Stimulated activated CD4-positive, alpha-beta T cell treated with anti-CD3 and anti-CD28 coated beads, Interleukin-4, amount 100 ng/mL, for 4 hours (primary cell): ENCODE results near the gene PPA1.
"Not testable (repeated sequence)": the region's sequence is repeated elsewhere in the genome, so short reads cannot be mapped to it uniquely, and the experiment has no call there.

Source experiments
- DNase-seq, 2 experiments: peaks; one replicate each; pipeline ENCODE4 v3.0.0-alpha.2; 2020

PPA1 gene

DNA sequence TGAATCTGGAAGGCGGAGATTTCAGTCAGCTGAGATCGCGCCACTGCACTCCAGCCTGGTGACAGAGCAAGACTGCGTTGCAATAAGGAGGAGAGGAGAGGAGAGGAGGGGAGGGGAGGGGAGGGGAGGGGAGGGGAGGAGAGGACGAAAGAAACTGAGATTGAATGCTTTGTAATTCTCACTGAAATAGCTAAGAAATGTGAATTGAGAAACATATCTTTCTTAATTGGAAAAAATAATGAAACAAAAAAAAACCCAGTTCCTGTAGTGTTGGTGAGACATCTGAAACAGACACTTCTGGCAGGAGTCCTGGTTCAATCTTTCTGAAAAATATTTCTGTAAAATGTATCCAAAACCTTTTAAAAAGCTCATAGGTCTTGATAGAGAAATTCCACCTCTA is 26.5 kb downstream of the PPA1 start:
- no peak for DNase-seq

DNA sequence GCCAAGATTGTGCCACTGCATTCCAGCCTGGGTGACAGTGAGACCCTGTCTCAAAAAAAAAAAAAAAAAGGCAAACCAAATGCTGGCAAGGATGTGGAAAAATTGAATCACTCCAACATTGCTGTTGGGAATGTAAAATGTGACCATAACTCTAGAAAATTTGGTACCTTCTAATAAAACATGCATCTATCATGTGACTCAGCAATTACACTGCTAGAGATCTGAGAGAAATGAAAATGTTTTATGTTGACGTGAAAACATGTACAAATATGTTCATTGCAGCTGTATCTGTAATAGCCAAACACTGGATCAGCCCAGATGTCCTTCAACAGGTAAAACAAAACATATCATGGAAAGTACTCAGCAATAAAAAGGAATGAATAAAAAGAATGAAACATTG is 32.1 kb downstream of the PPA1 start:
- DNase-seq, result no peak

DNA sequence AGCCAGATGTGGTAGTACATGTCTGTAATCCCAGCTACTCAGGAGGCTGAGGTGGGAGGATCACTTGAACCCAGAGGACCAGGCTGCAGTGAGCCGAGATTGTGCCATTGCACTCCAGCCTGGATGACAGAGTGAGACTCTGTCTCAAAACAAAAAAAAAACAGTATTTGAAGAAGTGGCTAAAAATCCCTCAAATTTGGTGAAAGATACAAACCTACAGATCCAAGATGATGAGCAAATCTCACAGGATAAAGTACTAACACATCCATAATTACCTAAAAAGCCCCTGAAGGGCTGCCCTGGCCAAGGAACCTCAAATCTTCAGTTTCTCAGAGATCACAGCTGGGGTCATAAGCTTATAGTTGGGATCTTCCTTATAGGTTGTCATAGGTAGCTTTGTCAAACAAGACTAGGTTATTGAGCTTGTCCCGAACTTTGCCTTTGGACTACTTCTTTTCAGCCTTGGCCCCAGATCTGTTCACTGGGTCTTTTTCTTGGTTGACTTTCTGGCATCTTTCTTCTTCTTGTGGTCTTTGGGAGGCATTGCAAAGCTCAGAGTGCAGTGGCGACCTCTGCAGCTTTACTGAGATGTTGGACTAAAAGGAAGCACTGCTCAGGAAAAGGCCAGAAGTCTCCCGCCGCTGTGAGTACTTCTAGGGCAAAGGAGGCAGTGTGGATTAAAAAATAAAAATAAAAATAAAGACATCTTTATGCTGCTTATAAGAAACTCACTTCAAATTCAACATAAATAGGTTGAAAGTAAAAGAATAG is 34.3 kb downstream of the PPA1 start:
- no peak for DNase-seq

DNA sequence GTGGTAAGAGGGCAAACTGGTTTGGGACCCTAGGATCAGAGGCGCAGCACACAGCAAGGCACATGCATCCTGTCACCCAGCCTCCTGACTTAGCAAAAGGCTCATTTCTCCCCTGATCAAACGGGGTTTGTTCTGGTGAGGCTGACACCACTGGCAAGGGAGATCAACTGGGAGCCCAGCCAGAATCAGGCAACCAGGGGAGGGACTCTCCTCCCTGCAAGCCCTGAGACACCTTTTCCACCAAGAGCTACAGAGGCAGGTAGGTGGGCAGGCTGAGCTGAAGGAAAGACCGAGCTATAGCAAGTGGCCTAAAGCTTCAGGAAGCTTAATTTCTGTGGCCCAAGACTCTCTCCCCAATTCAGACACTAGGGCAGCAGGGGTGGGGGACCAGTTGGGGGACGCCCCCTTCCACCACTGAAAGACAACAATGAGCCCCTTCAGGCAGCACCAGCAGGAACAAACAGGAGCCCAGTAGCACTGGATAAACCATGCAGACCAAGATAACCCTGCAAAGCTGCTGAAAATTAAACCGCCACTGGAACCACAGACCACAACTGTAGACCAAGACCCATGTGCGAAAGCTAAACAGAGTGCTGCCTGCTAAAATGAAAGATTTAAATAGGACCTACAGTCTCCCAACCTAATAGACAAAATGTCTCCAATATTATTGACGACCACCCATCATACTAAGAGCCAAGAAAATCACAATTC is 35.8 kb downstream of the PPA1 start:
- no peak for DNase-seq

DNA sequence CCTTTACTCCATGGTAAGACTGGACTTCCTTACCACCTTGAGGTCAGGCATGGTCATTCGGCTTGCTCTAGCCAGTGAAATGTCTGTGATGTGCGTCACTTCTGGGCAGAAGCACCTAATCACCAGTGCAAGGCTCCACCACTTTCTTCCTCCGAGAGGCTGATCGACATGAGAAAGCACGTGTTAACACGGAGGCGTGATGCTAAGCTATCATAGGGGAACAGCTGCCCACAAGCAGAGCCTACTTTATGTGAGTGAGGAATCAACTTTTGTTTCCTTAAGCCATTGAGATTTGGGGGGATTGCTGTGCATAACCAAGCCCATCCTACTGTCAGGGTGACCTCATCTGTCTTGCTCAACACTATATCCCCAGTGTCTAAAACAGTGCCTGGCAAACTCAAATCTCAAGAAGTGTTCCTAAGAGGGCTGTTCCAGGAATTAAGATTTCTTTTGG is 39.8 kb downstream of the PPA1 start:
- no peak for DNase-seq

DNA sequence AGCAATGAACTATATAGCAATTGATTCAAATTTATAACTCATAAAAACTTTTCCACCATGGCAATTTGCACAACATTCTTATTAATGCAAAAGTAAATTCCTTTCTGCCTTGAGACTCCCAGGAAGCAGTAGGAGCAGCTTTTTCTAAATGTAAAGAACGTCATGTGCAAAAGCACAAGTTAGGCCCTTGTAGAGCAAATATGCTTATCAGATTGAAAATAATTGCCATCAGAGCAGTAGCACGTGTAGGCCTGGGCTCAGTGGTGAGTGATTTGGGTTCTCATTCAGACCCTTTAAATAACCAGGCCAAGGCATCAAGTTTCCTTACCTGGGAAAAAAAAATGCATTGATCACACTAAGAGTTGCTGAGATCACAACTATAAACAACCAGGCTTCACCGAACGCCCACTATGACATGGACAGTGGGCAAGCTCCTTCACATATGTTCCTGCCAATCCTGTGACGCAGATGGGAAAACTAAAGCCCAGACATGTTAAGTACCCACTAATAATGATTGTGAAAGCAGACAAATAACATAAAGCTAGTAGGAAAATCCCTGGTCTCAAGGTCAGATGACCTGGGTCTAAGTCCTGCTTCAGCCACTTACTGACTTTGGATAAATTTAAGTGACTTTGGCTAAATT is 40.8 kb downstream of the PPA1 start:
- no peak for DNase-seq

DNA sequence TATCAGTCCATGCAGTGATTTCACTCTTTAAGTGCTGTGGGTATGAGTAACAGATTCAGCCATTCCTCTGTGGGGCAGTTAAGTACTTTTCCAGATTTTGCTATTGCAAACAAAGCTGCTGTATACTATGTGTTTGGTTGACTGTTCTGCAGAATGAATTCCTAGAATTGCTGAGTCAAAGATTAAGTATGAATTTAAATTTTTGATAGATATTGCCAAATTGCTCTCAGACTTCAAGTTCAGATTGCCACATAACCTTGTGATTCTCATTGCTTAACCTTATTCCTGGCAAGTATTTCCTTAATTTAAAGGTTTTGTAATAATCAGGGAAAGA is 41.3 kb downstream of the PPA1 start:
- DNase-seq, result no peak

DNA sequence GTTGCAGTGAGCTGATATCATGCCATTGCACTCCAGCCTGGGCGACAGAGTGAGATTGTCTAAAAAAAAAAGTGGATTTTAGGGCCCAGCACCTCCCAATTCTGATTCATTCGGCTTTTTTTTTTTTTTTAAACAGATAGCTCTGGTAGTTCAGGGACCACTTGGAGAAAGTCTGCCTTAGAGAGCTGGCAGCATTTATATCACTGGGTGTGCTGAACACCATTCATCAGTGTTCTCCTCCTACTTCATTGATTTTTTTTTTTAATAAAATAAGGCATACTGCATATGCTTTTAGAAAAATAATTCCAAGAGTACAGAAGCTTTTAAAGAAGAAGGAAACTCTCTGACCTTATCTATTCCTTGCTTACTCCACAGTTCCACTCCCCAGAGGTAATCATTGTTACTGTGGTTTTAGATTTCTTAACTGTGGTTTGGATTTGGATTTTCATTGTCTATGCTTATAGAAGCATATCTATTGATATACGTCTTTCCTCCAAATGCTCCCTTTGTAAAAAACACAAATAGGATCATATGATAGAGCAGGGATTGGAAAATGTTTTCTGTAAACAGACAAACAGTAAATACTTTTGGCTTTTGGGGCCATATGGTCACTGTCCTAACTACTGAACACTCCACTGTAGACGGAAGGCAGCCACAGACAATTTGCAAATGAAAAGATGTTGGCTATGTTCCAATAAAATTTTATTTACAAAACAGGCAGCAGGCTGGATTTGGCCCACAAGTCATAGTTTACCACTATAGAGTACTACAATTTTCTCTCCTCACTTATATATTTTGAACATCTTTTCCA is 41.9 kb downstream of the PPA1 start:
- DNase-seq, result no peak

DNA sequence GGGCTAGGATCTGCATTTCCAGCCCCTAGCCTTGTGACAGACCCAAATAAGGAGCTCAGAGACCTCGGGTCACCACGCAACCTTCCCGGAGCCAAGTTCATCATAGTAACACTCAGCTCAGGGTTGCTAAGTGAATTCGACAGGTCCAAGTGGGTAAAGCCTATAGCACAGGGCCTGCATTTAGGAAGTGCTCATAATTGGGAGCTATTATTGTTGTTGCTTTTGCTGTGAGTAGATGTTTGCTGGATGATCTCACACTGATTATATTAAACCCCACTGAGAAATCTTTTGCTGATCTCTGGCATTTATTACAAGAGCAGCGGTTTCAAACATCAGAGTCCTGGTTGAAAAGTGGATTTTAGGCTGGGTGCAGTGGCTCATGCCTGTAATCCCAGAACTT is 42.6 kb downstream of the PPA1 start:
- no peak for DNase-seq

DNA sequence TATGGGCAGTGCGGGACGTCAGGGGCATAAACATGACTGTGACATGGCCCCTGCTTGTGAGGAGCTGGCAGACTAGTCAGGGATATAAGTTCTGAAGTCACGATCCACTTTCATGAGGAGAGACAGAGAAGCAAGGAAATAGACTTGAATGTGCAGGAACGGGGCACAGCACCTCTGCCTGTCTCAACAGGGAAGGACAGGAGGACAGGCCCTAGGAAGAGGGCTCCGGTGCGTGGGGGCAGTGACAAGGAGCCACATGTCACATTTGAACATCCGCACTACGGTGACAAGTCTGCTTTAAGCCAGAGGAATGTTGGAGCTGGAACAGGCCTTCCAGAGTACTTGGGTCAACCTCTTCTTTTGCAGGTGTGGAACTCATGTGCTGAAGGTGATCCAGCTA is 43.1 kb downstream of the PPA1 start:
- no peak for DNase-seq

DNA sequence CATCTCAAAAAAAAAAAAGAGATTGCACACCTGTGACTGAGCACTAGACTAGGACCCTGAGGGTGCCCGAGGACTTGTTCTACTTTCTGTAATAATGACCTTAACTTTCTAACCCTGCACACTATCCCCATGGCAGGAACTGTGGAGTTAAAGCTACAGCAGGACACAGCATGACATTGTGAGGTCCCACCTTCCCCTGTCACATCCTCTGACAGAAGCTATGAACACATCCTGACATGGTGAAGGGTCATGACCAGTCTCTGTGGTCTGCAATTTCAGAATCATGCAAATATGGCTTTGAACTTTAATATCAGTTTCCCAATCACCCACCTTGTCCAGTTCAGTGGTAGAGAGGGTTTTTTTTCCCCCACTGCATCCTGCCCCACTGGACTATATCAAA is 44.5 kb downstream of the PPA1 start:
- DNase-seq, result no peak

DNA sequence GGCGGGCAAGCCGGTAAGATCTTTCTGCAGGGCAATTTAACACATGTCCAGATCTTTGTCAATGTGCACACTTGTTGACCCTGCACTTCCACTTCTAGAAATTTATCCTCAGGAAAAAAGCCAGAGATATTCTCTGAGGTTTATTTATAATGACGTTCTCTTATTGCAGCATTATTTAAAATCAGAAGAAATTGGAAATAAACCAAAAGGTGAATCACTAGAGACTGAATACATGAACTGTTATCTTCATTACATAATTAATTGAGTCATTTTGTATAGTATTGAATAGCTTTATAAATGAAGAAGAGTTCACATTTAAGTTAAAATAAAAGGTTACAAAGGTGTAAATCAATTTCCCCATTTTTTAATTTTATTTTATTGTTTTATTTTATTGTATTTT is 46.7 kb downstream of the PPA1 start:
- no peak for DNase-seq

DNA sequence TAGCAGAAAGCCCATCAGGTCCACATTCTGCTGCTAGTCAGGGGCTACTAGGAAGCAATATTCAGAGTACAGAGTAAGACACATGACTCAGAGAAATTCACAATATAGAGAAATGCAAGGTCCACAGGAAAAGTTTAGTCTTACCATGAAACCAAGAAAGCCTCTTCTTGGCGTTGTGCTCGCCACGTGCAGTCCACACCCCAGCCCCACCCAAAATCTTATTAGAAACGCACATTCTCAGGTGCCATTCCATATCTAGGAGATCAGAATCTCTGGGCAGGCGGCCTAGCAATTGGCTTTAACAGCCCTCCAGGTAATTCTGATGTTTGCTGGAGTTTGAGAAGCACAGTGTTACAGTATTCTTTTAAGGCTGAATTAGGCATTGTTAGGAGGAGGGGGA is 47.1 kb downstream of the PPA1 start:
- DNase-seq, result no peak

DNA sequence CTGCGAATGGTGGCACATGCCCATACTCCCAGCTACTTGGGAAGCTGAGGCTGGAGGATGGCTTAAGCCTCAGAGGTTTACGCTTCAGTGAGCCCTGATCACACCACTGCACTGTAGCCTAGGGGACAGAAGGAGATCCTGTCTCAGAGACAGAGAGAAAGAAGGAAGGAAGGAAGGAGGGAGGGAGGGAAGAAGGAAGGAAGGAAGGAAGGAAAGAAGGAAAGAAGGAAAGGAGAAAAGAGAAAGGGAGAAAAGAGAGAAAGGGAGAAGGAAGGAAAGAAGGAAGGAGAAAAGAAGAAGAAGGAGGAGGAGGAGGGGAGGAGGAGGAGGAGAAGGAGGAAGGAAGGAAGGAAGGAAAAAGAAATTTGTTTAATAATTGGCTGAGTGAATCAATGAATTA is 49.9 kb downstream of the PPA1 start:
- DNase-seq, result no peak

DNA sequence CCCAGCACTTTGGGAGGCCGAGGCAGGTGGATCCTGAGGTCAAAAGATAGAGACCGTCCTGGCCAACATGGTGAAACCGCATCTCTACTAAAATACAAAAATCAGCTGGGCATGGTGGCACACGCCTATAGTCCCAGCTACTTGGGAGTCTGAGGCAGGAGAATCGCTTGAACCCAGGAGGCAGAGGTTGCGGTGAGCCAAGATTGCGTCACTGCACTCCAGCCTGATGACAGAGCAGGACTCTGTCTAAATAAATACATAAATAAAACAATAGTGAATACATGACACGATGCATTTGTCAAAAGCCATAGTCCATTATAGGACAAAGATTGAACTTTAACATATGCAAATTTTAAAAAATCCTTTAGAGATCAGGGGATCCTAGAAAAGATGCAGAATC is 54.0 kb downstream of the PPA1 start:
- DNase-seq, result not testable (repeated sequence)

DNA sequence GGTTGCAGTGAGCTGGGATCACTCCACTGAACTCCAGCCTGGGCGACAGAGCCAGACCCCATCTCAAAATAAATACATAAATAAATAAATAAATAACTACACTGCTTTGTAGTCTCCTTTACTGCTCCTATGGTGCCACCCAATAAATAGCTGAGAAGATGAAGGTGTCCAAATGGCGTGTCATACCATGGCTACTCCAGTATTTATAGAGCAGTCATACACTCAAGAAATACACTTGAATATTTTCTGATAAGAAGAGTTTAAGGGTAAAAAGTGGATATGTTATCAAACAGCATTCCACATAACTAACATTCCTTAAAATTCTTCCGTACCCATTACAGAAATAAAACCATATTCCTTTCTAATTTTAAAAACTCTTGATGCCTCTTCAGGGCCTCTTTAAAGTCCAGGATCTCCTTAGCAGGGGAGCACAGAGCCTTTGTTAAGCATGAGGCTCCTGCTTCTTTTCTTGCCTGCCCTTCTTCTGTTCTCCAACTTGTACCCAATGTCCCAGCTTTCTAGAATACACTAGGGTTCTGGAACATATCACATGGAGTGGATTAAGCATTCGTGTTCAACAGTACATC is 55.0 kb downstream of the PPA1 start:
- no peak for DNase-seq

DNA sequence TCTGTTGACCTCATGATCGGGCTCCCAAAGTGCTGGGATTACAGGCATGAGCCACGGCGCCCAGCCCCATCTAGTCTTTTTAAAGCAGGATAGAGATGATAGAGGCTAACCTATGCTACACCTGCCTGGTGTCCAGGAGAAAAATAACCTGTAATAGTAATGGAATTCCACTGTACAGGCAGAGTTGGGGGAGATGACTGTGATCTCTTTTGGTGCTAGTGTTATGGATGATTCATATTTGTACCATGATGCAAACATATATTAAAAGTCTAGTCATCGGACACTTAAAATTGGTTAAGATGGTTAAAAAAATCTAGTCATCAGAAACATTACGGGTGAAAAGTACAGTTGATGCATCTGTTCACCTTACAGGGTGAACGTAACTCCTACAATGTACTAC is 56.8 kb downstream of the PPA1 start:
- no peak for DNase-seq

DNA sequence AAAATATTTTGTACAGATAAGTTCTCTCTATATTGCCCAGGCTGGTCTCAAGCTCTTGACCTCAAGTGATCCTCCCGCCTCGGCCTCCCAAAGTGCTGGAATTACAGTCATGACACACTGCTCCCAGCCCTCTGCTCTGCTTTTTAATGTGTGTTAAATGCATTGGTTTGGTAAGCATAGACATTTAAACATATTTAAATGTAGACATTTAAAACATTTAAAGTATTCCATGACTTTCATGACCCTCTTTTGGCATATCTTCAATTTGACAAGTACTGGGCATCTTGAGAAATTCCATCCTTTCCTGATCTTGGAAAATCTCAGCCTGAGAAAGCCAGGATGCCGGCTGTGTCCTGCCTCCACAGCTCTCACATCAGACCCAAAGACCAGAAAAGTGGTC is 57.7 kb downstream of the PPA1 start:
- no peak for DNase-seq

DNA sequence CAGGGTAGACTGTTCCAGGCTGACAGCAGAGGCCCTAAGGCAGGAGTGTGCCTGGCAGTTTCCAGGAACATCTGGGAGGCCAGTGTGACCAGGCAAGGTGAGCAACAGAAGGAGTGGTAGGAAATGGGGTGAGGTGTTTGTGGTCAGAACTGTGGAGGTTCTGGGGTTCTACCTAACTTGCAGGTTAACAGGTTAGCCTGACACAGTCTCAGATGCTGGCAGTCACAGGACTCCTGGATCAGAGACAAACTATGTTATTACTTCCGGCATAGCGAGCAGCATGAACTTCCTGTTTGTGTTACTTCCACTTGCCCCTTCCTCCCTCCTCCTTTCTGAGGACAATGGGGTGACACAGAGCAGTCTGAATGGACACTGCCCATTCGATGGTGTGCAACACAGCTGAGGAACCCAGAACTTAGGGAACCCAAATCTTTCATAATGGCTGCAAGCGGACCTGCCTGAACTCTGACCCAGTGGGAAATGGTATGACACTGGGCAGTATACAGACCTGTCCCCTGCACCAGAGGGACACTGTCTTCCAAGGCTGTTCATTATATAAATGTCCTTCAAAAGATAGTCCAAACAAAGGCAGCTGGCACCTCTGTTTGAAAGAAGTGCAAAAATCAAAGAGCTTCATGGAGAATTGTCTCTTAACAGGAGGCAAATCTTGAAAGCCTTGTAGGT is 59.0 kb downstream of the PPA1 start:
- DNase-seq, result peak in 1 of 2 experiments; percentile 11

DNA sequence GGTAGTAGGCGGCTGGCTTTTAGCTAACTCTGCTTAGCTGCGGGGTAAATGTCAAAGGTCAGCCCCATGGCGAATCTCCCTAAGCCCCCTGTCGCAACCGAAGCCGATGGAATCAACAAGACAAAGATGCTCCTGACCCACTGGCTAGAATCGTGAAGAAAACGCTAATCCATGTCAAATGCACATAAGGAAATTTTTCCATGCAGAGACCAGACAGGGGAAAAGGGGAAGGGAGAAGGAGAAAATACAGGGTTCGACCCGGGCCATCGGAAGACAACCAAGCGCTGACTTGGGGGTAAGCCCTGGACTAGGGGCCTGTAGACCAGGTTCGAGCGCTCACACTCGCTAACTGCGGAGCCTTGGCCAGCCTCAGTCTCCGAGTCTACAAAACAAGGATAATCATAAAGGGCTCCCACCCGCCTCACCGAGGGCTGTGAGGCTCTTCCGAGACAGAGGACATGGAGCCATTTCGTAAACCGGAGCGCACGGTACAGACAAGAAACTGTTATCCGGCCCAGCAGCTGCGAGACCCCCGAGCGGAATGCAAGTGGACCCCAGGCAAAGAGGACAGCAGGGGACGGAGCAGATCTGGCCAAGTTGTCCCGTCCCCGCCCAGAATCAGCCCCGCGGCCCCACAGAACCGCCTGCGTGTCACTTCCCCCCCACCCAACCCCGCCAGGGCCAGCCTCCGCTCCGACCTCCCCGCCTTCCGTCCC is 63.4 kb downstream of the PPA1 start:
- DNase-seq, result peak in 1 of 2 experiments; percentile 9

DNA sequence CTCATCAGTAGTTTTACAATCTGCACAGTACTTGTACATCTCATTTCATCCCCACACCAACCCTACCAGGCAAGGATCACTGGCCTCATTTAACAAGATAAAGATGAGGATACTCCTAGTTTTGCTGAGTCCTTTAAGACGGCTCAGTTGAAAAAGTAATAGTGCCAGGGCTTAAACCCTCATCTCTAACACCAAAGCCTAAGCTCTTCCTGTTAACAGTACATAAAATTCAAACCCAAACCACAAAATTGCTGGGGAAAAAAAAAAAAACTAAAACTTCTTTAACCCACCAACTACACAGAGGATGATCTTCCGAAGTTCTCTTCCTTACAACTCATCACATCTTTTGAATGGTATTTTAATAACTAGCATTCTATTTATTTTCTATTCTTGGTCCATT is 64.2 kb downstream of the PPA1 start:
- no peak for DNase-seq

DNA sequence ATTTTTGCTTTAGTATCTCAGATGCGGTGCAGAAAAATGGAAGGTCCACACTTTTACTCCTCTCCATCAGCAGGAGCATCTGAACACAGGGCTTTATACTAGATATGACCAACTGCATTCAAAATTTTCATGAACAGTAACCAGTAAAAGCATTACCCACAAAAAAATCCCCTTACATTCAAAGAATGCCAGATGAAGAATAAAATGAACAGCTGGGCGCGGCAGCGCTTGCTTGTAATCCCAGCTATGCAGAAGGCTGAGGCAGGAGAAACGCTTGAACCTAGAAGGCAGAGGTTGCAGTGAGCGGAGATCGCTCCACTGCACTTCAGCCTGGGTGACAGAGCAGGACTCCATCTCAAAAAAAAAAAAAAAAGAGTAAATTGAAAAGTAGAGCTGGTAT is 66.0 kb downstream of the PPA1 start:
- DNase-seq, result no peak
